GM12872 (cell line): Measurements from ENCODE around the gene MAN2A1.

ENCODE experiments used
- CTCF ChIP-seq: IDR thresholded peaks from 3 replicates; pipeline ENCODE4 v1.5.1; 2011; ENCODE audit warnings: low read depth, mild to moderate bottlenecking, low read length, moderate library complexity; ENCODE audit not compliant: insufficient read depth

MAN2A1 gene

GRCh38 chr5:109857405-109858031, 167.8 kb downstream of the MAN2A1 start:
- no peak for TF ChIP-seq CTCF

GRCh38 chr5:109859537-109859936, 169.8 kb downstream of the MAN2A1 start:
- no peak for TF ChIP-seq CTCF

DNA sequence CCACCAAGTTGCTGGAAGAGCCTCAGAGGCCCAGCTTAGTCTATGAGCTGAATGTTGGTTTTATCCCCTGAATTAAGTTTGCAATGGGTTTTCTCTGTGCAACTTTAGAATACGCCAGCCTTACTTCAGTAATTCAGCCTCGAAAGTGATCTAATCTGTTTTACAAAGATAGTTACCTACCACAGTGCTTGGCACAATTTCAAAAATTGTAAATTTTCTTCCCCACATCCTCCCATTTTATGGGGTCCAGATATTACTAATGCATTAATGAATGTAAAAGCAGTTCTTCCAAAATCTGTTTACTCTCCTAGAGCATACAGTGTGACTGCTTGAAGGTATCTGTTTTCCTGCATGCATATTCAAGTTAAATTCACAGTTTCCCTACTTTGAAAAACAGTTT, 172.6 kb downstream of the MAN2A1 start:
- TF ChIP-seq CTCF, result no peak

DNA sequence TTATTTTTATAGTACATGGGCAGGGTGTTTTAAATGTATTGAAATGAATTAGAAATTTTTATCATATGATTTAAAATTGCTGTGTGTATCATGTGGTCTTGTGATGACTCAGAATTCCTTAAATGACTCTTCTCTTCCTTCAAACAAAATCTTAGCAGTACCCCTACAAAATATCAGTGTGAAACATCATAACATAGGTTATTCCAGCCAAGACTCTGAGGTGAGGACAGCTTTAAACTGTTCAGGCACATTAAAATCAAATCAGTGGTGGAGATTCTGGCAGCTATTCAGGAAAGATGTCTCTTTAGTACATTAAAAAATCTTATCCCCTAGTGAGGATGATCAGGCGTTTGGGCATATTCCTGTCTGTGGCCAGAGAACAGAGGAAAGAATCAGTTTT, 174.0 kb downstream of the MAN2A1 start:
- TF ChIP-seq CTCF, result no peak

- no peak for TF ChIP-seq CTCF
Observed at GRCh38 chr5:109865637-109866036, 175.9 kb downstream of the MAN2A1 start.

DNA sequence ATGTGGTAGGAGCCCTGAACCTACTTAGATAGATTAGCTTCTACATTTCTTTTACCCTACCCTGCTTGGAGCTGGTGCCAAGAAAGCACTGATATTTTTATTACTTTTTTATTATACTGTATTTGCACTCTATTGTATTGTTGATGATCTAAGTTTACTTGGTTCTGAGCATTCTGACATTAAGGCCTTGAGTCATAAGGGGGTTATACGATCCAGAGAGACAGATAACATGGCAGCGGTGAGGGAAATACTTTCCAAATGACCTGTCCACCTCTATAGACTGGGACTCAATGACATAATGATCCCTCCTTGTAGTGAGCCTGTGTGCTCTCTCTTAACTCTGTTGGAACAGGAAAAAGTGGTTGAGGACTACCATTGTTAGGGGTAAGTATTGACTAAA, 176.3 kb downstream of the MAN2A1 start:
- no peak for TF ChIP-seq CTCF

DNA sequence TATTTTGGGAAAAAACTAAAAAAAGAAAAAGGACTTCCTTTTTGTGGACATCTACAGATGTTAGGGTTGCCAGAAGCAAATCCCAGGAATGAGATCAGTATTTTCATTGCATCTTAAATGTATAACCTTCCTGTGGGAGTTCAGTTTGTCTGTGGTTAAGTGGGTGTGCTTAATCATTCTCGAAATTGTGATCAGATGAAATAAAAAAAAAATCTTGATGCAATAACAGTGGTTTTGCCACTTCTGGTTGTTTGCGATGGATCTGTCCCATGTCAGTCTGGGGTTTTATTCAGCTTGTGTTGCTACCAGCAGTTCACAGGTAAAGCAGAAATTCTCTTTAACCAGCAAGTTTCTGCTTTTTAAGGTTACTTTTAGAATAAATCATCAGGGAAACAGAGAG, 179.0 kb downstream of the MAN2A1 start:
- no peak for TF ChIP-seq CTCF
